Endothelial cell of umbilical vein (primary cell): Measurements from ENCODE around the gene CCK. TPM values are rescaled to one million over a fixed set of nuclear protein-coding genes. Genes with fewer than 3 reads are reported as not detected.

Experiments
- BruUV-seq: library from RNA; stranded (reverse); fragments of 400-500 nt; replicated peaks from 2 replicates; lab custom pipeline; 2021; lab: Mats Ljungman, UMichigan
- CTCF ChIA-PET: fragments of 300-600, 350-600 bp; sonication (Branson Sonifier 250); formaldehyde crosslinking; loops from one replicate; lab custom pipeline; 2021; ENCODE audit warnings: antibody characterized with exemption, inconsistent platforms; lab: Charles Lee
- POLR2A ChIA-PET: fragments of 300-600, 350-600 bp; sonication (Branson Sonifier 250); formaldehyde crosslinking; loops from one replicate; lab custom pipeline; 2021; ENCODE audit warnings: antibody characterized with exemption, inconsistent platforms; lab: Charles Lee
- DNase-seq: peaks from one replicate; pipeline ENCODE4 v3.0.0-alpha.2; 2011; ENCODE audit warnings: low read depth, low spot score
- FAIRE-seq: peaks from 2 replicates; lab custom pipeline; 2011; peaks lifted over from hg19 to GRCh38; lab: Jason Lieb, UNC
- H2AFZ ChIP-seq: 2 replicates; pipeline ENCODE4 v1.6.0; 2012; ENCODE audit warnings: low read depth, low read length, control low read depth, inconsistent platforms
- H3K27ac ChIP-seq: 2 replicates; pipeline ENCODE4 v1.5.1; 2011; ENCODE audit warnings: low read depth, mild to moderate bottlenecking, control low read depth, low read length, moderate library complexity; ENCODE audit not compliant: insufficient read depth
- H3K27me3 ChIP-seq, 2 experiments: 2 replicates each; pipeline versions ENCODE4 v1.6.0 to v1.6.1; 2011; ENCODE audit warnings: low read length in 2 of 2, mixed read lengths in 1 of 2; ENCODE audit not compliant: control insufficient read depth in 2 of 2, insufficient read depth in 2 of 2
- H3K36me3 ChIP-seq, 2 experiments: 2 replicates in 1 of 2; 3 replicates in 1 of 2; pipeline ENCODE4 v1.5.1; 2011; ENCODE audit warnings: low read length in 2 of 2, mild to moderate bottlenecking in 1 of 2, moderate library complexity in 1 of 2; ENCODE audit not compliant: control insufficient read depth in 2 of 2, insufficient read depth in 2 of 2; ENCODE audit errors: extremely low read depth in 1 of 2
- H3K4me1 ChIP-seq: 3 replicates; pipeline ENCODE4 v1.5.1; 2011; ENCODE audit warnings: mild to moderate bottlenecking, low read length; ENCODE audit not compliant: control insufficient read depth, insufficient read depth; ENCODE audit errors: extremely low read depth
- H3K4me2 ChIP-seq: 2 replicates; pipeline ENCODE4 v1.6.1; 2011; ENCODE audit warnings: low read length, control low read depth, mixed read lengths; ENCODE audit not compliant: insufficient read depth
- H3K4me3 ChIP-seq, 3 experiments: fragments of 200-600 bp in 1 of 3; sonication (generic), shearing (Covaris generic) in 1 of 3; replicated peaks in 1 of 3; 2 replicates each; pipeline ENCODE4 v1.5.1; 2011 to 2016; ENCODE audit warnings: control low read depth in 3 of 3, low read length in 3 of 3, mild to moderate bottlenecking in 2 of 3, inconsistent platforms in 1 of 3, low read depth in 1 of 3, moderate library complexity in 1 of 3; ENCODE audit not compliant: insufficient read depth in 1 of 3
- H3K79me2 ChIP-seq: 2 replicates; pipeline ENCODE4 v1.6.0; 2012; ENCODE audit warnings: low read length, inconsistent platforms; ENCODE audit not compliant: control insufficient read depth, insufficient read depth
- H3K9ac ChIP-seq: replicated peaks from 2 replicates; pipeline ENCODE3; 2011; ENCODE audit warnings: low read length, control low read depth; ENCODE audit not compliant: insufficient read depth; ENCODE audit errors: extremely low read depth
- H3K9me1 ChIP-seq: replicated peaks from 3 replicates; pipeline ENCODE4 v1.6.0; 2011; ENCODE audit warnings: mild to moderate bottlenecking, low read length; ENCODE audit not compliant: control insufficient read depth, insufficient read depth; ENCODE audit errors: extremely low read depth
- H3K9me3 ChIP-seq: replicated peaks from 2 replicates; pipeline ENCODE4 v1.5.1; 2012; ENCODE audit warnings: low read length, inconsistent platforms; ENCODE audit not compliant: control insufficient read depth, insufficient read depth
- H4K20me1 ChIP-seq: replicated peaks from 2 replicates; pipeline ENCODE3; 2011; ENCODE audit warnings: mild to moderate bottlenecking, low read length; ENCODE audit not compliant: control insufficient read depth, insufficient read depth; ENCODE audit errors: extremely low read depth
- EZH2 ChIP-seq: IDR thresholded peaks from 2 replicates; pipeline ENCODE4 v1.6.1; 2012; ENCODE audit warnings: borderline replicate concordance, low read depth, mild to moderate bottlenecking, moderate library complexity, low read length, inconsistent platforms; ENCODE audit not compliant: severe bottlenecking
- FOS ChIP-seq: IDR thresholded peaks from 2 replicates; pipeline ENCODE4 v1.6.1; 2011; ENCODE audit warnings: mild to moderate bottlenecking, low read length, moderate library complexity, borderline replicate concordance; ENCODE audit not compliant: insufficient read depth
- GATA2 ChIP-seq: IDR thresholded peaks from 2 replicates; pipeline ENCODE4 v1.7.0; 2011; ENCODE audit warnings: low read depth, mild to moderate bottlenecking, moderate library complexity, mixed read lengths, low read length; ENCODE audit not compliant: insufficient read length, insufficient read depth
- JUN ChIP-seq: IDR thresholded peaks from 2 replicates; pipeline ENCODE4 v1.6.1; 2011; ENCODE audit warnings: borderline replicate concordance, low read depth; ENCODE audit not compliant: insufficient read length, insufficient read depth
- MYC ChIP-seq: IDR thresholded peaks from one replicate; pipeline ENCODE4 v1.6.1; 2011; ENCODE audit warnings: mild to moderate bottlenecking, low read depth, low read length
- POLR2A ChIP-seq: IDR thresholded peaks from 2 replicates; pipeline ENCODE4 v1.6.1; 2012; ENCODE audit warnings: low read depth, mild to moderate bottlenecking, control low read depth, low read length
- POLR2AphosphoS5 ChIP-seq: IDR thresholded peaks from 2 replicates; pipeline ENCODE4 v1.6.1; 2012; ENCODE audit warnings: low read depth, mild to moderate bottlenecking, control low read depth, low read length, moderate library complexity; ENCODE audit not compliant: insufficient read depth
- dilution Hi-C: fragments of 300-500 bp; cut with MboI; formaldehyde crosslinking; loops from one replicate; pipeline ENCODE4 v1.15.0; 2019; ENCODE audit warnings: low sequenced_read_pairs; ENCODE audit not compliant: extremely low pct_ligation_motif_present
- intact Hi-C: fragments of 100-400 bp; cut with micrococcal nuclease; formaldehyde crosslinking; loops from one replicate; pipeline ENCODE4 v1.10.0; 2022
- polyA plus RNA-seq, 4 experiments: library from polyadenylated mRNA; depleted of rRNA in 3 of 4; stranded (reverse) in 3 of 4; unstranded in 1 of 4; fragments of >200 nt; gene quantifications; 2 replicates each; pipeline versions ENCODE4 v1.2.1 to v1.2.3, GENCODE V29; 2011 to 2012; ENCODE audit warnings: missing spikeins in 1 of 4
- total RNA-seq: library from RNA; stranded (reverse); gene quantifications from 2 replicates; pipeline ENCODE4 v1.2.3, GENCODE V29; 2021
- TF ChIP-seq, protein P1 (sequence below): IDR thresholded peaks from 2 replicates; pipeline ENCODE4 v1.6.1; 2011; ENCODE audit not compliant: insufficient read depth, insufficient read length
- TF ChIP-seq, protein P2 (sequence below), 2 donors: IDR thresholded peaks; 1 replicate in 1 of 2; 2 replicates in 1 of 2; pipeline ENCODE4 v1.5.1; 2011; ENCODE audit warnings: low read length in 2 of 2, mild to moderate bottlenecking in 2 of 2, moderate library complexity in 2 of 2, control low read depth in 1 of 2, inconsistent platforms in 1 of 2, low read depth in 1 of 2; ENCODE audit not compliant: insufficient read depth in 1 of 2; ENCODE audit errors: extremely low read depth in 1 of 2

The CCK gene
- total and polyA plus RNA-seq, 2 donors (not counting 3 experiments of a cell fraction or from before 2014, with no cell fraction given) = not detected

GRCh38 chr3:42256135-42256819 lies 9.7 kb downstream of the CCK start:
- peak; percentile 37 for DNase-seq
- Histone ChIP-seq H3K9me3 (no peaks in the 10 kb centered on the region), H3K36me3 (no peaks in the 10 kb centered on the region), H3K79me2 (no peaks in the 10 kb centered on the region), H3K27ac (no peak overlapping the region), H3K9ac (no peak overlapping the region), H3K4me3 (no peak overlapping the region), H3K9me1 (no peaks in the 10 kb centered on the region), H3K27me3 (peaks cover 10 to 16% of the 10 kb centered on the region in 2 experiments), H2AFZ (no peak overlapping the region), H3K4me2 (no peak overlapping the region), H3K4me1 (peaks cover 12% of the 10 kb centered on the region), H4K20me1 (no peaks in the 10 kb centered on the region)
- ChIA-PET CTCF (interaction anchor here (1.6 to 1.8 kb wide), 3 partner anchors 8 to 187 kb away, joined by 3 to 8 read pairs (median 8); no protein-coding TSS in a partner anchor), POLR2A (no interaction called here)
- TF ChIP-seq EZH2 (no peak), FOS (peak; percentile 86), GATA2 (peak; percentile 51), JUN (peak; percentile 88)
- TF ChIP-seq, protein P1, sequence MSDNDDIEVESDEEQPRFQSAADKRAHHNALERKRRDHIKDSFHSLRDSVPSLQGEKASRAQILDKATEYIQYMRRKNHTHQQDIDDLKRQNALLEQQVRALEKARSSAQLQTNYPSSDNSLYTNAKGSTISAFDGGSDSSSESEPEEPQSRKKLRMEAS = no peak
- BruUV-seq = no TSS peak
- dilution Hi-C loops (no loop called here), intact Hi-C loops (no loop called here)
- peak; percentile 79 for FAIRE-seq

- H3K9me1 ChIP-seq = no peaks in the 10 kb centered on the region
- no peaks in the 10 kb centered on the region for H3K9me3 ChIP-seq
- H3K79me2 ChIP-seq = no peaks in the 10 kb centered on the region
- ChIA-PET CTCF (interaction anchor here (0.7 to 1.8 kb wide), 3 partner anchors 7 to 280 kb away, joined by 3 to 8 read pairs (median 8); no protein-coding TSS in a partner anchor), POLR2A (no interaction called here)
- H3K9ac ChIP-seq = no peak overlapping the region
- H3K4me1 ChIP-seq = peaks cover 12% of the 10 kb centered on the region
- no peak for TF ChIP-seq GATA2
- TF ChIP-seq POLR2AphosphoS5 = no peak
- TF ChIP-seq, protein P2, sequence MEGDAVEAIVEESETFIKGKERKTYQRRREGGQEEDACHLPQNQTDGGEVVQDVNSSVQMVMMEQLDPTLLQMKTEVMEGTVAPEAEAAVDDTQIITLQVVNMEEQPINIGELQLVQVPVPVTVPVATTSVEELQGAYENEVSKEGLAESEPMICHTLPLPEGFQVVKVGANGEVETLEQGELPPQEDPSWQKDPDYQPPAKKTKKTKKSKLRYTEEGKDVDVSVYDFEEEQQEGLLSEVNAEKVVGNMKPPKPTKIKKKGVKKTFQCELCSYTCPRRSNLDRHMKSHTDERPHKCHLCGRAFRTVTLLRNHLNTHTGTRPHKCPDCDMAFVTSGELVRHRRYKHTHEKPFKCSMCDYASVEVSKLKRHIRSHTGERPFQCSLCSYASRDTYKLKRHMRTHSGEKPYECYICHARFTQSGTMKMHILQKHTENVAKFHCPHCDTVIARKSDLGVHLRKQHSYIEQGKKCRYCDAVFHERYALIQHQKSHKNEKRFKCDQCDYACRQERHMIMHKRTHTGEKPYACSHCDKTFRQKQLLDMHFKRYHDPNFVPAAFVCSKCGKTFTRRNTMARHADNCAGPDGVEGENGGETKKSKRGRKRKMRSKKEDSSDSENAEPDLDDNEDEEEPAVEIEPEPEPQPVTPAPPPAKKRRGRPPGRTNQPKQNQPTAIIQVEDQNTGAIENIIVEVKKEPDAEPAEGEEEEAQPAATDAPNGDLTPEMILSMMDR (IDR thresholded peaks at IDR 0.05; ENCODE audit: extremely low read depth in 1 of 2, insufficient read depth in 1 of 2, low read depth in 1 of 2, low read length in 2 of 2) = no peak
- TF ChIP-seq FOS = no peak
- TF ChIP-seq EZH2 = no peak
- TF ChIP-seq, protein P1 = no peak
- TF ChIP-seq POLR2A = no peak
- TF ChIP-seq MYC = no peak
- TF ChIP-seq JUN = no peak
- dilution Hi-C loops = no loop called here
- no TSS peak for BruUV-seq
- no peak overlapping the region for H3K27ac ChIP-seq
- intact Hi-C loops = no loop called here
- no peak for DNase-seq
- peaks cover 1 to 2% of the 10 kb centered on the region in 2 experiments for H3K27me3 ChIP-seq
- no peak overlapping the region for H3K4me3 ChIP-seq
- no peak overlapping the region for H2AFZ ChIP-seq
- FAIRE-seq = no peak
- H3K4me2 ChIP-seq = no peak overlapping the region
- no peaks in the 10 kb centered on the region for H3K36me3 ChIP-seq
- no peaks in the 10 kb centered on the region for H4K20me1 ChIP-seq
These were observed 11.4 kb downstream of the CCK start for GRCh38 chr3:42254566-42254965.
